Stomach (tissue), 4 donors: ENCODE results near the gene PCDHGA10.

Experiments used
- CTCF ChIP-seq, 7 experiments: fragments of 450-650 bp in 4 of 7; fragments of 200-600 bp in 3 of 7; sonication (generic) in 3 of 7; IDR thresholded peaks; one replicate each; pipeline ENCODE4 v1.5.1; 2016 to 2019; ENCODE audit warnings: antibody characterized with exemption in 7 of 7, control low read depth in 2 of 7, mild to moderate bottlenecking in 1 of 7
- POLR2A ChIP-seq, 4 donors: fragments of 450-650 bp; IDR thresholded peaks; one replicate each; pipeline ENCODE4 v1.6.1; 2016; ENCODE audit warnings: antibody characterized with exemption in 4 of 4, control low read depth in 2 of 4, mild to moderate bottlenecking in 1 of 4, moderate library complexity in 1 of 4

- no peak for TF ChIP-seq CTCF (IDR thresholded peaks at IDR 0.05)
- TF ChIP-seq POLR2A (IDR thresholded peaks at IDR 0.05), result no peak
Observed at GRCh38 chr5:141371572-141372475, 41.0 kb upstream of the PCDHGA10 start.
